GM12878 (cell line): ENCODE measurements around the gene TRIM13.

Experiments
- BCL3 ChIP-seq: IDR thresholded peaks from 2 replicates; pipeline ENCODE4 v1.6.1; 2011; ENCODE audit warnings: borderline replicate concordance, low read depth, mild to moderate bottlenecking, moderate library complexity, low read length; ENCODE audit not compliant: insufficient read depth, poor library complexity, severe bottlenecking
- CBFB ChIP-seq: IDR thresholded peaks from 2 replicates; pipeline ENCODE4 v1.6.1; 2016; ENCODE audit warnings: antibody characterized with exemption, low read depth
- CTCF ChIP-seq, 3 experiments: IDR thresholded peaks in 2 of 3; conservative IDR thresholded peaks in 1 of 3; 2 replicates each; pipeline ENCODE4 v1.5.1; 2011; ENCODE audit warnings: low read depth in 3 of 3, low read length in 3 of 3, mild to moderate bottlenecking in 3 of 3, control low read depth in 2 of 3, moderate library complexity in 2 of 3, inconsistent platforms in 1 of 3, mixed read lengths in 1 of 3; ENCODE audit not compliant: control insufficient read depth in 2 of 3, insufficient read depth in 1 of 3; ENCODE audit errors: extremely low read depth in 1 of 3
- HDAC2 ChIP-seq: fragments of 200-600 bp; sonication (generic); IDR thresholded peaks from 2 replicates; pipeline ENCODE4 v1.6.1; 2017
- IRF3 ChIP-seq: fragments of 450-650 bp; IDR thresholded peaks from 2 replicates; pipeline ENCODE4 v1.6.1; 2014; ENCODE audit warnings: mild to moderate bottlenecking
- MTA2 ChIP-seq: fragments of 450-650 bp; IDR thresholded peaks from 2 replicates; pipeline ENCODE4 v1.6.1; 2016; ENCODE audit warnings: low read depth, mild to moderate bottlenecking, moderate library complexity
- PML ChIP-seq: IDR thresholded peaks from 2 replicates; pipeline ENCODE4 v1.6.1; 2012; ENCODE audit warnings: low read length, inconsistent platforms
- RCOR1 ChIP-seq: conservative IDR thresholded peaks from 2 replicates; pipeline ENCODE4 v1.6.1; 2012; ENCODE audit warnings: low read depth, low read length, improper control_type of control experiment

- TF ChIP-seq HDAC2, result no peak
- no peak for TF ChIP-seq CBFB
- TF ChIP-seq CTCF (IDR thresholded peaks at IDR 0.05 in 2 of 3, conservative IDR thresholded peaks at IDR 0.05 in 1 of 3; ENCODE audit: control insufficient read depth in 2 of 3, extremely low read depth in 1 of 3, insufficient read depth in 1 of 3, low read depth in 3 of 3, low read length in 3 of 3), result no peak
- no peak for TF ChIP-seq MTA2
- no peak for TF ChIP-seq PML
- TF ChIP-seq BCL3, result no peak
- TF ChIP-seq IRF3, result no peak
- no peak for TF ChIP-seq RCOR1
These were observed 2.1 kb downstream of the TRIM13 start for GRCh38 chr13:49998714-49999624.
